Neuron (in vitro differentiated cells): ENCODE results near the gene CLEC1B.
"Not testable (repeated sequence)": the region's sequence is repeated elsewhere in the genome, so short reads cannot be mapped to it uniquely, and the experiment has no call there.

Experiments
- H2AFZ ChIP-seq: one replicate; pipeline ENCODE4 v1.6.1; 2013; ENCODE audit warnings: low read depth, mild to moderate bottlenecking, inconsistent platforms, low read length, moderate library complexity
- H3K27me3 ChIP-seq: one replicate; pipeline ENCODE4 v1.6.1; 2013; ENCODE audit warnings: low read length; ENCODE audit not compliant: insufficient read depth
- H3K36me3 ChIP-seq: one replicate; pipeline ENCODE4 v1.6.1; 2013; ENCODE audit warnings: low read length; ENCODE audit not compliant: insufficient read depth
- H3K4me1 ChIP-seq: one replicate; pipeline ENCODE4 v1.6.1; 2013; ENCODE audit warnings: low read length; ENCODE audit not compliant: insufficient read depth
- H3K4me3 ChIP-seq: 2 replicates; pipeline ENCODE4 v1.5.1; 2013; ENCODE audit warnings: mild to moderate bottlenecking, low read length, moderate library complexity
- H3K9me3 ChIP-seq: one replicate; pipeline ENCODE4 v1.6.1; 2013; ENCODE audit warnings: low read length

Gene CLEC1B

GRCh38 chr12:10015450-10015849 lies 16.5 kb upstream of the CLEC1B start:
- H3K36me3 ChIP-seq: no peaks in the 10 kb centered on the region

GRCh38 chr12:10012630-10013330 lies 13.9 kb upstream of the CLEC1B start:
- H3K9me3 ChIP-seq: no peaks in the 10 kb centered on the region
- no peak overlapping the region for H3K4me3 ChIP-seq
- peaks cover 6% of the 10 kb centered on the region for H3K4me1 ChIP-seq
- H2AFZ ChIP-seq: no peak overlapping the region
- H3K36me3 ChIP-seq: no peaks in the 10 kb centered on the region
- H3K27me3 ChIP-seq: peaks cover 2% of the 10 kb centered on the region

More at GRCh38 chr12:10015450-10015849, 16.5 kb upstream of the CLEC1B start:
- Histone ChIP-seq H3K4me1 (peaks cover 6% of the 10 kb centered on the region), H3K27me3 (peaks cover 2% of the 10 kb centered on the region), H3K4me3 (no peak overlapping the region), H3K9me3 (no peaks in the 10 kb centered on the region), H2AFZ (no peak overlapping the region)

GRCh38 chr12:10001171-10001776 lies 2.4 kb upstream of the CLEC1B start:
- Histone ChIP-seq H3K36me3 (no peaks in the 10 kb centered on the region), H2AFZ (no peak overlapping the region), H3K9me3 (no peaks in the 10 kb centered on the region), H3K4me3 (no peak overlapping the region), H3K4me1 (no peaks in the 10 kb centered on the region), H3K27me3 (no peaks in the 10 kb centered on the region)

GRCh38 chr12:9992296-9992695 lies 6.6 kb downstream of the CLEC1B start:
- Histone ChIP-seq H3K36me3 (no peaks in the 10 kb centered on the region), H3K4me3 (no peak overlapping the region), H3K4me1 (no peaks in the 10 kb centered on the region), H3K27me3 (no peaks in the 10 kb centered on the region), H2AFZ (no peak overlapping the region), H3K9me3 (no peaks in the 10 kb centered on the region)

GRCh38 chr12:9991876-9992275 lies 7.0 kb downstream of the CLEC1B start:
- Histone ChIP-seq H3K36me3 (no peaks in the 10 kb centered on the region), H3K4me1 (no peaks in the 10 kb centered on the region), H2AFZ (no peak overlapping the region), H3K4me3 (no peak overlapping the region), H3K27me3 (no peaks in the 10 kb centered on the region), H3K9me3 (no peaks in the 10 kb centered on the region)

- Histone ChIP-seq H3K9me3 (no peaks in the 10 kb centered on the region), H2AFZ (no peak overlapping the region), H3K4me1 (no peaks in the 10 kb centered on the region), H3K27me3 (no peaks in the 10 kb centered on the region), H3K36me3 (no peaks in the 10 kb centered on the region), H3K4me3 (no peak overlapping the region)
Observed at GRCh38 chr12:9980126-9980525, 18.8 kb downstream of the CLEC1B start.

- H3K4me3 ChIP-seq: no peak overlapping the region
- no peaks in the 10 kb centered on the region for H3K9me3 ChIP-seq
- H3K4me1 ChIP-seq: no peaks in the 10 kb centered on the region
- no peaks in the 10 kb centered on the region for H3K36me3 ChIP-seq
- no peaks in the 10 kb centered on the region for H3K27me3 ChIP-seq
- H2AFZ ChIP-seq: no peak overlapping the region
Observed at GRCh38 chr12:9977916-9978315, 21.0 kb downstream of the CLEC1B start.

- H3K27me3 ChIP-seq: not testable (repeated sequence)
Observed at GRCh38 chr12:9976626-9977025, 22.3 kb downstream of the CLEC1B start.

GRCh38 chr12:9975614-9976013 lies 23.3 kb downstream of the CLEC1B start:
- H3K36me3 ChIP-seq: no peaks in the 10 kb centered on the region
- no peaks in the 10 kb centered on the region for H3K4me1 ChIP-seq
- H3K4me3 ChIP-seq: no peak overlapping the region
- H3K27me3 ChIP-seq: no peaks in the 10 kb centered on the region
- no peaks in the 10 kb centered on the region for H3K9me3 ChIP-seq
- no peak overlapping the region for H2AFZ ChIP-seq

More at GRCh38 chr12:9976626-9977025, 22.3 kb downstream of the CLEC1B start:
- H3K9me3 ChIP-seq, H2AFZ ChIP-seq, H3K36me3 ChIP-seq, H3K4me1 ChIP-seq, H3K4me3 ChIP-seq: not testable (repeated sequence)

- H3K4me1 ChIP-seq, H3K9me3 ChIP-seq, H2AFZ ChIP-seq, H3K4me3 ChIP-seq, H3K27me3 ChIP-seq, H3K36me3 ChIP-seq: not testable (repeated sequence)
Observed at GRCh38 chr12:9974731-9975130, 24.2 kb downstream of the CLEC1B start.

GRCh38 chr12:9973949-9974348 lies 25.0 kb downstream of the CLEC1B start:
- Histone ChIP-seq H3K27me3 (no peaks in the 10 kb centered on the region), H3K4me1 (no peaks in the 10 kb centered on the region), H3K36me3 (no peaks in the 10 kb centered on the region), H3K4me3 (no peak overlapping the region), H3K9me3 (no peaks in the 10 kb centered on the region), H2AFZ (no peak overlapping the region)

GRCh38 chr12:9971181-9971580 lies 27.7 kb downstream of the CLEC1B start, which contains the start of gene CLEC12A:
Gene CLEC12A, plus strand, starts transcription at chr12:9971409. Its CDS starts 188 bp downstream, at chr12:9971597.
- no peaks in the 10 kb centered on the region for H3K4me1 ChIP-seq
- H3K36me3 ChIP-seq: no peaks in the 10 kb centered on the region
- H3K9me3 ChIP-seq: no peaks in the 10 kb centered on the region
- H2AFZ ChIP-seq: no peak within 1 kb of the TSS
- no peaks in the 10 kb centered on the region for H3K27me3 ChIP-seq
- no peak within 1 kb of the TSS for H3K4me3 ChIP-seq

- Histone ChIP-seq H3K27me3 (no peaks in the 10 kb centered on the region), H3K4me3 (no peak overlapping the region), H3K36me3 (no peaks in the 10 kb centered on the region), H3K9me3 (no peaks in the 10 kb centered on the region), H2AFZ (no peak overlapping the region), H3K4me1 (no peaks in the 10 kb centered on the region)
Observed at GRCh38 chr12:9969673-9970072, 29.2 kb downstream of the CLEC1B start.

GRCh38 chr12:9961901-9962300 lies 37.0 kb downstream of the CLEC1B start:
- no peak overlapping the region for H2AFZ ChIP-seq
- H3K27me3 ChIP-seq: no peaks in the 10 kb centered on the region
- no peaks in the 10 kb centered on the region for H3K4me1 ChIP-seq
- no peak overlapping the region for H3K4me3 ChIP-seq
- no peaks in the 10 kb centered on the region for H3K36me3 ChIP-seq
- no peaks in the 10 kb centered on the region for H3K9me3 ChIP-seq
